GM04504 (cell line): ENCODE data around the gene PLXNB1.

ENCODE experiments used
- DNase-seq: peaks from one replicate; pipeline ENCODE4 v3.0.0-alpha.2; 2012; ENCODE audit warnings: low read depth

PLXNB1 gene

GRCh38 chr3:48432411-48433371 lies 2.8 kb upstream of the PLXNB1 start:
- DNase-seq: no peak

GRCh38 chr3:48431224-48432029 lies 1.5 kb upstream of the PLXNB1 start:
- no peak for DNase-seq

- no peak for DNase-seq
Observed at GRCh38 chr3:48430708-48431101, 819 bp upstream of the PLXNB1 start.

GRCh38 chr3:48429317-48429959 lies 448 bp downstream of the PLXNB1 start:
- no peak for DNase-seq

GRCh38 chr3:48428572-48429316 lies 1.1 kb downstream of the PLXNB1 start:
- DNase-seq: no peak

- no peak for DNase-seq
Observed at GRCh38 chr3:48428088-48428571, 1.8 kb downstream of the PLXNB1 start.

GRCh38 chr3:48427630-48427962 lies 2.3 kb downstream of the PLXNB1 start:
- no peak for DNase-seq

GRCh38 chr3:48426944-48427629 lies 2.8 kb downstream of the PLXNB1 start:
- DNase-seq: no peak

GRCh38 chr3:48426401-48426909 lies 3.4 kb downstream of the PLXNB1 start:
- no peak for DNase-seq

GRCh38 chr3:48425281-48425812 lies 4.5 kb downstream of the PLXNB1 start:
- DNase-seq: no peak

GRCh38 chr3:48423883-48424695 lies 5.8 kb downstream of the PLXNB1 start:
- no peak for DNase-seq

- no peak for DNase-seq
Observed at GRCh38 chr3:48423241-48423882, 6.5 kb downstream of the PLXNB1 start.

GRCh38 chr3:48422681-48423080 lies 7.2 kb downstream of the PLXNB1 start:
- no peak for DNase-seq

- no peak for DNase-seq
Observed at GRCh38 chr3:48422272-48422671, 7.6 kb downstream of the PLXNB1 start.

- no peak for DNase-seq
Observed at GRCh38 chr3:48420561-48420960, 9.3 kb downstream of the PLXNB1 start.

GRCh38 chr3:48419597-48419996 lies 10.3 kb downstream of the PLXNB1 start:
- no peak for DNase-seq

GRCh38 chr3:48419149-48419548 lies 10.7 kb downstream of the PLXNB1 start:
- DNase-seq: no peak

GRCh38 chr3:48418651-48419050 lies 11.2 kb downstream of the PLXNB1 start:
- DNase-seq: no peak

GRCh38 chr3:48418140-48418539 lies 11.7 kb downstream of the PLXNB1 start:
- no peak for DNase-seq
